GM19455 (cell line): ENCODE measurements around the gene MRGPRF.

Experiments
- ATAC-seq: cut with Tn5 transposase; IDR thresholded peaks from one replicate; pipeline ENCODE4 v1.9.1; 2021; ENCODE audit not compliant: unreplicated experiment

The MRGPRF gene

GRCh38 chr11:69050592-69051380 lies 37.7 kb upstream of the MRGPRF start:
- ATAC-seq = no peak

- ATAC-seq = no peak
These were observed 36.4 kb upstream of the MRGPRF start for GRCh38 chr11:69049490-69049867.

- peak; percentile 78 for ATAC-seq
These were observed 35.8 kb upstream of the MRGPRF start, which contains the start of gene TPCN2 for GRCh38 chr11:69048694-69049489. TSS of gene TPCN2 (plus strand) at chr11:69048932. CDS start at chr11:69048998, 66 bp downstream.

GRCh38 chr11:69048031-69048693 lies 35.1 kb upstream of the MRGPRF start:
- ATAC-seq = no peak

- ATAC-seq = no peak
These were observed 31.3 kb upstream of the MRGPRF start for GRCh38 chr11:69044111-69045013.

- ATAC-seq = no peak
These were observed 28.5 kb upstream of the MRGPRF start for GRCh38 chr11:69041516-69041915.

- ATAC-seq = no peak
These were observed 27.7 kb upstream of the MRGPRF start for GRCh38 chr11:69040581-69041260.

GRCh38 chr11:69040051-69040450 lies 27.0 kb upstream of the MRGPRF start:
- ATAC-seq = no peak

- no peak for ATAC-seq
These were observed 26.5 kb upstream of the MRGPRF start for GRCh38 chr11:69039501-69039900.

GRCh38 chr11:69037544-69037943 lies 24.5 kb upstream of the MRGPRF start:
- ATAC-seq = no peak

- no peak for ATAC-seq
These were observed 24.0 kb upstream of the MRGPRF start for GRCh38 chr11:69037074-69037473.

- no peak for ATAC-seq
These were observed 22.9 kb upstream of the MRGPRF start for GRCh38 chr11:69035946-69036340.

- ATAC-seq = no peak
These were observed 22.3 kb upstream of the MRGPRF start for GRCh38 chr11:69035150-69035945.

- no peak for ATAC-seq
These were observed 21.2 kb upstream of the MRGPRF start for GRCh38 chr11:69034123-69034867.

- ATAC-seq = no peak
These were observed 20.4 kb upstream of the MRGPRF start for GRCh38 chr11:69033431-69033830.

GRCh38 chr11:69032833-69033232 lies 19.8 kb upstream of the MRGPRF start:
- no peak for ATAC-seq

GRCh38 chr11:69030301-69030700 lies 17.3 kb upstream of the MRGPRF start:
- ATAC-seq = no peak

GRCh38 chr11:69027704-69028372 lies 14.8 kb upstream of the MRGPRF start:
- no peak for ATAC-seq
